Measurements from ENCODE around the gene CORO6.
A peak's percentile ranks its signal among the peaks of the same experiment; 100 is the strongest.

Gene CORO6

GRCh38 chr17:29590411-29591145 lies 32.1 kb downstream of the CORO6 start:
- no peak for DNase-seq

GRCh38 chr17:29589524-29590410 lies 32.9 kb downstream of the CORO6 start, which contains the start of gene GIT1:
TSS of gene GIT1 (minus strand) at chr17:29589648. CDS start at chr17:29589378, 270 bp downstream.
- DNase-seq = peak; percentile 30 to 86 (median 62)

GRCh38 chr17:29588562-29589411 lies 33.9 kb downstream of the CORO6 start:
- DNase-seq = peak in 1 of 4 experiments; percentile 37

DNA sequence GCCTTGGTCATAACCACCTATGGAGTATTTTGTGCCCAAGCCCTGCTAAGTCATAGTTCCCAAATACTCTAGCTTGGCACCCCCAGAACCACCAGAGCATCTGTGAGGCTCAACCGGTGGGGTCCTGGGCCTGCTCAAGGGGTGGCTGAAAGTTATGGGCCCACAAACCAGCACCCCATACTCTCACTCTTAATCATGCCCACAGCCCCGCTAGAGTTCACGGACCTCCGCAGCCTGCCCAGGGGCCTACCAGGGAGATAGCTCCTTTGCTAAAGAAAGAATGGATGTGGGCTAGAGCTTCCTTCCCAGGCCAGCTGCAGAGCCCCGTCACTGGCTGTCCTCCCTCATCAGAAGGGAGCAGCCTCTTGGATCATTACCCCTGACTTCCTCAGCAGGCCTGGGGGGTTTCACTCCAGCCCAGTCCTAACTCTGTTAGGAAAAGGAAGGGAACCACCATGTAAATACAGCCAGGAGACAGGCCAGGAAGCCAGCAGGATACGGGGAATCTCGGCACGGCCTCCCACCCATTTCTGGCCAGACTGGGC lies 34.6 kb downstream of the CORO6 start:
- DNase-seq = no peak

GRCh38 chr17:29587591-29587990 lies 35.1 kb downstream of the CORO6 start:
- DNase-seq = no peak

DNA sequence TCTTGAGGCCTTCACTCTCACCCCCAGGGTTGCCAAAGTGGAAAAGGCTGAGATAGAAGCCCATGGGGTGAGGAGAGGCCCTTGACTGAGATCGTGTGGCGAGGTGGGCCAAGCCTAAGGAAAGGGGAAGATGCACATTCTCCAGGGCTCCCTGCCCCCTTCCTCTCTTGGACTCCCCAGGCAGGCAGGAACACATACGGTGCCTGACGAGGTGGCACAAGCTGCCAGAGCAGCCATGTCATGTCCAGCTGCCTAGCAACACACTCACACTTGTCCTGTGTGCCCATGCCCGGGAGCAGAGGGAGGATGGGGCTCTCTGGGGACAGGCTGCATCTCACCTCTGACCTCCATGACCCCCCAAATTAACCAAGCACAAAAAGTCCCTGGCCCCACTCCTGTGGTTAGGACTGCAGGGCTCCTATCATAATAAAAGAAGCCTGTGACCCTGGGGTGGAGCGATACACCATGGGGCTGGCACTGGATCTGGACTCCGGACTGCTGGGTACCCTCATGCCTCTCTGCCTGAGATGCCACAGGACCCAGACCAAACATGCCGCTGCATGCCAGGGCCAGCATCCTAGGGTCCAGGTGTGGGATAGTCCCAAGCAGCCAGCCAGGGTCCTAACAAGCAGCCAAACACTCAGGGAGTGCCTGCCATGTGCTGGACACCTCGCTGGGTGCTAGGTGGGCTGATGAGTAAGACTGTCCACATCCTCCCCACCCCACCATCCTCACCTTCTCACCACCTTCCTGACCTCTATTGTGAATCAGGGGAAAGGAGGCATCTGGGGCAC lies 35.8 kb downstream of the CORO6 start:
- DNase-seq = no peak

- DNase-seq = peak in 1 of 4 experiments; percentile 22
These were observed 37.5 kb downstream of the CORO6 start for GRCh38 chr17:29585080-29585751.

DNA sequence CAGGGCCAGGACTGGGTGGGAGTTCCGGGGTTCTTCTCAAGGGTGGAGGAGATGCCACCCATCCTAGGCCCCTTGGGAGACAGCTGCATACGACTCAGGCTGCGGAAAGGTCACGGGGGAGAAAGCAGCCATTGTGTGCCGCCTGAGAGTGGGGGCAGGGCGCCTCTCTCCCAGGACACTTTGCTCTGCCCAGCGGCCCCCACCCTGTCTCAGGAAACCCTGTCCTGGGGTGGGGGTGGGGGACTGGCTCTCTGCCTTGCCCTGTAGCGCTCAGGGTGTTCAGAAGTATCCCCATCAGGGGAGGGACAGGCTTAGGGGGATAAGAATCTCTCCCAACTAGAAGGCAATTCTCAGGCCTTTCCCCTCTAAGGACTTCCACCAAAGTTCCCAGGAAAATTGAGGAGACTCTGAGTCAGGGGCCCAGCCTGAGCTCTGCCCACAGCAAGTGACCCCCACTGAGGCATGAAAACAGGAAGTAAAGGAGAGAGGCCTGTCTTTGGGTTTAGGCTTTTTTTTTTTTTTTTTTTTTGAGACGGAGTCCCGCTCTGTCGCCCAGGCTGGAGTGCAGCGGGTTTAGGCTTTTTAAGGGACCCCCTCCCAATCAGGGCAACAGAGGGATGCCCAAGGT lies 38.1 kb downstream of the CORO6 start:
- DNase-seq = no peak

- no peak for DNase-seq
These were observed 39.1 kb downstream of the CORO6 start for GRCh38 chr17:29583324-29584248.

GRCh38 chr17:29582772-29583171 lies 39.9 kb downstream of the CORO6 start:
- DNase-seq = no peak

GRCh38 chr17:29582254-29582765 lies 40.4 kb downstream of the CORO6 start:
- no peak for DNase-seq

GRCh38 chr17:29581583-29582253 lies 41.0 kb downstream of the CORO6 start:
- DNase-seq = no peak

DNA sequence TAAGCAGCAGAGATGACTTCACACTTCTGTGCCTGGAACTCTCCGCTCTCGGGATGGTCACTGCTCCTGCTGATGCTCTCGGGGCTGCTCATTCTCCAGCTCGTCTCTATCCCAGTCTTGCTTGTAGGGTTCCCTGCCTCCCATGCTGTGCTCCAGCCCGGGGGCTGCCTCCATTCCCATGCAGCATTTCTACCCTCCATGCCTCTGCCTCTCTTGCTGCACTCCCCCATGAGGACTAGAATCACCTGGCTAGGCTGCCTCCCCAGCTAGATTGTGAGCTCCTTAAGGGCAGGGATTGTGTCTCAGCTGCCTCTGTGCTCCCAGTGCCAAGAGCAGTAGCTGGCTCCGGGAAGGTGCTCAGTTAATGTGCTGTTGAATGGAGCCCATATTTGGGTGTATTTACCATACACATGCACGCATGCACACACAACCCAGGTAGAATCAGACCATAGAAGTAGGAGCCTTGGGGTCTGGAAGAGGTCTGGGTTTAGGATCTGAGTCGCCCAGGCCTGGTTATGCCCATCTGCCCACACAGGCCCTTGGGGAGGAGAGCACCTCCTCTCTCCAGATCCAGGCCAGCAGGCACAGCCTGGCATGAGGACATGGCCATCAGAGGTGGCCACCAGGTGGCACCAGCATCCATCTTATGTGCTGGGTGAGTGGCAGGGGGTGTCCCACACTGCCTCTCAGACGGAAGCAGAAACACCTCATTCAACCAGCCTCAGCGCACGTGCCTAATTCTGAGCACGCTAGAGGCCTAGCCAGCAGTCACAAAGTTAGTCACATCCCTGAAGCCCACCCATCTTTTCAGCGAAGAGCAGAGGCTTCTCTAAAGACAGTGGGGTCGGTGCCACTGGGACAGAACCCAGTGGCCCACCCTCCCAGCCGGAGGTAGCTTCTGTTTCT lies 42.6 kb downstream of the CORO6 start:
- peak; percentile 76 to 88 (median 82) for DNase-seq

DNA sequence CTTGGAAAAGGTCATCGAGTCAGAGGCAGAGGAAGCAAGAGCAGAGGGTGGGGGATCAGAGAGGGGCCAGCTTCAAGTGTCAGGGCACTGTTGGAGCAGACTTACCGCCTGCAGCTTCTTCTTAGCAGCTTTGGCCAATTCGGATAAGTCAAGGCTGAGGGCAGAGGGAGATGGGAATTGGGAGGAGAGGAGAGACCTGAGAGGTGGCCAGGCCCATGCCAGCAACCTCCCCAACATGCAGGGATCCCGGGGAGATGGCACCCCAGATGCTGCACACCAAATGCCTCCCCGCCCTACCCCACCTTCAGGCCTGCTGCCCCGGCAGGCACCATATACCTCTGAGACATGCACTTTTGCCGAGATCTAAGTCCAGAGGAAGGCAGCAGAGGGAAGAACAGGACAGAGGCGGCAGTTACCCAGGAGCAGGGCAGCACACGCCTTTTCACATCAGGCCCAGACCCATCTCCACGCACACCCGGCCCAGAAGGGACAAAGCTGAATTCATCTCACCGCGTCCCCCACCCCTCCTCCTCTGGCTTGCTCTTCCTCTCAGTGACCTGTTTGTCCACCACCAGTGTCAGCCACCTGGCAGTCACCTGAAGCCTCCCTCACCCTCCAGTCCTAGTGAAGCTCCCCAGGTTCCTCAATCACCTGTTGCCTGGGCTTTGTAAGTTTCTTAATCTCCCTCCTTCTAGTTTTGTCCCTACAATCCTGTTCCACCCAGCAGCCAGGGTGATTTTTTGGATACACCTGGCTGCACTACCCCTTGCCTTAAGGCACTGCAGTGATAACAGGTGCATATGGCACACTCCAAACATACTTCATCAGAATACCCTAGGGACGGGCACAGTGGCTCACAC lies 43.9 kb downstream of the CORO6 start:
- no peak for DNase-seq

DNA sequence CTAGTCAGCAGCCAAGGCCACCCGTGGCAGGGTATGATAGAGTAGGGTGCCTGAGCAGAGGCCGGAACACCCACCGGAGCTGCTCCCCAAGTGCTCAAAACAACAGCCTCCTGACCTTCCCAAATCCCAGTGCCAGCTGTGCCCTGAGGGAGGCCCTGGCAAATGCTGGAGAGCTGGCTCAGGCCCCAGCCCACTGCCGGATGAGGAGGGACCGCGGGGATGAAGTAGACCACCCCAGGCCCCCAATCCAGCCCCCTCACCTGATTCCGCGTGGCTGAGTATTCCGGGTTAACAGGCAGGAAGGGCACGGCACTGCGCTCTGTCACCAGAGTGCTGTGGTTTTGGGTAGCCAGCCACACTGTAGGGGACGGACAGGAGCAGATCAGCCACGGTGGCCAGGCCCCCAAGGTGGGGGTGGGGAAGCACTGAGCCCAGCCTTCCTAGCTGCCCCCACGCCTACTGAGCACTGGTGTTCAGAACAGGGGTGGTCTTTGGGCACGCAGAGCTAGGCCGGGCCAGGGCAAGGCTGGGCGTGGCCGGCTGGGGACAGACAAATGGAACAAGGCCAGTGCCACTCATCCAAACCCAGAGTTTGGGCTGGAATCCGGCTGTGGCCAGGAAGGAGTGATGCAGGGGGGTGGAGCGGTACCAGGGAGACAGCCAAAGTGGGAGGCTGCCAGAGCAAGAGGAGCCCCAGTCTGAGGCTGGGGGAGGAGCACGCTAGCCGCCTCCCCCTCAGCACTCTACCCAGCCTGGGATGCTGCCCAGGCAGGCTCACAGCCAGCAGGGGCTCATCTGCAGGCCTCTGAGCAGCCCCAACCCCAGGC lies 45.1 kb downstream of the CORO6 start:
- no peak for DNase-seq

GRCh38 chr17:29577001-29577370 lies 45.7 kb downstream of the CORO6 start:
- DNase-seq = no peak

Measured in activated naive CD4-positive, alpha-beta T cell (primary cell).